GM12878 (cell line): ENCODE results near the gene ZSWIM5. TPM values are rescaled to one million over a fixed set of nuclear protein-coding genes. Genes with fewer than 3 reads are reported as not detected.
"Not testable (repeated sequence)": the region's sequence is repeated elsewhere in the genome, so short reads cannot be mapped to it uniquely, and the experiment has no call there.

Source experiments
- ATAC-seq: fragments of 200-7000 bp; cut with Tn5 transposase; 3 replicates; pipeline ENCODE4 v1.9.1; 2020; ENCODE audit warnings: mild to moderate bottlenecking, moderate library complexity
- BruUV-seq: library from RNA; stranded (reverse); fragments of 400-500 nt; replicated peaks from 2 replicates; lab custom pipeline; 2021; lab: Mats Ljungman, UMichigan
- CTCF ChIA-PET: fragments of 300-600 bp; sonication (Branson Sonifier 250); formaldehyde crosslinking; extraction: SDS; loops from one replicate; lab custom pipeline; 2021; ENCODE audit warnings: inconsistent platforms; lab: Yijun Ruan, JAX
- POLR2A ChIA-PET: fragments of 350-600 bp; formaldehyde crosslinking; extraction: SDS; loops from one replicate; lab custom pipeline; 2021; ENCODE audit warnings: inconsistent platforms; lab: Charles Lee
- RAD21 ChIA-PET: fragments of 300-600 bp; sonication (Branson Sonifier 250); formaldehyde crosslinking; loops from one replicate; lab custom pipeline; 2023; ENCODE audit warnings: antibody characterized with exemption; ENCODE audit not compliant: unreplicated experiment; lab: Charles Lee
- SMC1A ChIA-PET: fragments of 300-600 bp; sonication (Branson Sonifier 250); formaldehyde crosslinking; loops from one replicate; lab custom pipeline; 2023; ENCODE audit not compliant: unreplicated experiment, uncharacterized antibody; lab: Charles Lee
- DNase-seq: peaks from one replicate; pipeline ENCODE4 v3.0.0-alpha.2; 2011; ENCODE audit warnings: low read depth, low spot score
- FAIRE-seq: peaks from 3 replicates; lab custom pipeline; 2011; peaks lifted over from hg19 to GRCh38; lab: Jason Lieb, UNC
- H2AFZ ChIP-seq: 2 replicates; pipeline ENCODE4 v1.6.0; 2011; ENCODE audit warnings: low read depth, low read length, control low read depth; ENCODE audit not compliant: control insufficient read depth
- H3K27ac ChIP-seq: 2 replicates; pipeline ENCODE4 v1.5.1; 2011; ENCODE audit warnings: control low read depth; ENCODE audit not compliant: control insufficient read depth, insufficient read depth
- H3K27me3 ChIP-seq, 2 experiments: replicated peaks in 1 of 2; 2 replicates each; pipeline versions ENCODE4 v1.6.0 to v1.6.1; 2011; ENCODE audit warnings: low read length in 1 of 2; ENCODE audit not compliant: control insufficient read depth in 2 of 2, insufficient read depth in 2 of 2
- H3K36me3 ChIP-seq, 2 experiments: 2 replicates each; pipeline ENCODE4 v1.5.1; 2011; ENCODE audit warnings: low read length in 1 of 2; ENCODE audit not compliant: control insufficient read depth in 2 of 2, insufficient read depth in 2 of 2
- H3K4me1 ChIP-seq: 2 replicates; pipeline ENCODE4 v1.6.1; 2011; ENCODE audit warnings: mild to moderate bottlenecking, low read length, moderate library complexity, mixed read lengths; ENCODE audit not compliant: control insufficient read depth, insufficient read depth
- H3K4me2 ChIP-seq: 2 replicates; pipeline ENCODE4 v1.6.0; 2011; ENCODE audit warnings: control low read depth; ENCODE audit not compliant: control insufficient read depth, insufficient read depth
- H3K4me3 ChIP-seq: fragments of 200-600 bp; sonication (generic); 2 replicates; pipeline ENCODE4 v1.5.1; 2016
- H3K79me2 ChIP-seq: 2 replicates; pipeline ENCODE4 v1.6.0; 2011; ENCODE audit warnings: low read length; ENCODE audit not compliant: control insufficient read depth, insufficient read depth
- H3K9ac ChIP-seq: 2 replicates; pipeline ENCODE4 v1.8.0; 2011; ENCODE audit warnings: low read length, control low read depth, mixed read lengths; ENCODE audit not compliant: control insufficient read depth, insufficient read depth
- H3K9me3 ChIP-seq: replicated peaks from 3 replicates; pipeline ENCODE4 v1.5.1; 2011; ENCODE audit warnings: mild to moderate bottlenecking, low read length; ENCODE audit not compliant: control insufficient read depth, insufficient read depth
- H4K20me1 ChIP-seq: 2 replicates; pipeline ENCODE4 v1.6.0; 2011; ENCODE audit not compliant: control insufficient read depth, insufficient read depth
- ATF7 ChIP-seq: fragments of 450-650 bp; IDR thresholded peaks from 2 replicates; pipeline ENCODE4 v1.6.1; 2016; ENCODE audit warnings: low read depth, mild to moderate bottlenecking
- BHLHE40 ChIP-seq, 2 experiments: fragments of 450-650 bp in 1 of 2; IDR thresholded peaks; 2 replicates each; pipeline ENCODE4 v1.6.1; 2011 to 2017; ENCODE audit warnings: low read depth in 2 of 2, borderline replicate concordance in 1 of 2, improper control_type of control experiment in 1 of 2, low read length in 1 of 2, mild to moderate bottlenecking in 1 of 2
- CEBPZ ChIP-seq: fragments of 150-350 bp; IDR thresholded peaks from 2 replicates; pipeline ENCODE4 v1.6.1; 2016; ENCODE audit warnings: low read depth, low read length
- CREM ChIP-seq: IDR thresholded peaks from 2 replicates; pipeline ENCODE4 v1.6.1; 2014; ENCODE audit warnings: antibody characterized with exemption, low read depth
- ESRRA ChIP-seq: IDR thresholded peaks from 2 replicates; pipeline ENCODE4 v1.6.1; 2012; ENCODE audit warnings: mild to moderate bottlenecking, low read length, improper control_type of control experiment
- IKZF1 ChIP-seq: fragments of 450-650 bp; conservative IDR thresholded peaks from 2 replicates; pipeline ENCODE4 v1.6.1; 2017; ENCODE audit warnings: antibody characterized with exemption, mild to moderate bottlenecking
- IRF3 ChIP-seq: fragments of 450-650 bp; IDR thresholded peaks from 2 replicates; pipeline ENCODE4 v1.6.1; 2014; ENCODE audit warnings: mild to moderate bottlenecking
- MAX ChIP-seq: IDR thresholded peaks from 2 replicates; pipeline ENCODE4 v1.6.1; 2012; ENCODE audit warnings: low read depth, low read length, improper control_type of control experiment
- MTA2 ChIP-seq: fragments of 450-650 bp; IDR thresholded peaks from 2 replicates; pipeline ENCODE4 v1.6.1; 2016; ENCODE audit warnings: low read depth, mild to moderate bottlenecking, moderate library complexity
- NR2F1 ChIP-seq: fragments of 450-650 bp; conservative IDR thresholded peaks from 2 replicates; pipeline ENCODE4 v1.6.1; 2017; ENCODE audit warnings: mild to moderate bottlenecking
- PAX5 ChIP-seq: IDR thresholded peaks from 2 replicates; pipeline ENCODE4 v1.6.1; 2011; ENCODE audit warnings: low read depth, low read length, borderline replicate concordance
- POLR2AphosphoS2 ChIP-seq: IDR thresholded peaks from 2 replicates; pipeline ENCODE4 v1.6.1; 2011; ENCODE audit warnings: low read depth, mild to moderate bottlenecking, low read length, improper control_type of control experiment, moderate library complexity
- SMC3 ChIP-seq: IDR thresholded peaks from 2 replicates; pipeline ENCODE4 v1.6.1; 2011; ENCODE audit warnings: low read length, improper control_type of control experiment, borderline replicate concordance
- SREBF2 ChIP-seq: IDR thresholded peaks from 2 replicates; pipeline ENCODE4 v1.6.1; 2012; ENCODE audit warnings: mild to moderate bottlenecking, low read length
- TCF12 ChIP-seq: IDR thresholded peaks from 2 replicates; pipeline ENCODE4 v1.6.1; 2011; ENCODE audit warnings: low read depth, mild to moderate bottlenecking, low read length
- ZSCAN29 ChIP-seq: fragments of 450-650 bp; IDR thresholded peaks from 2 replicates; pipeline ENCODE4 v1.6.1; 2017; ENCODE audit warnings: mild to moderate bottlenecking, moderate library complexity
- WGBS: methylation state at CpG from one replicate; pipeline ENCODE4 v1.1.6; 2016; ENCODE audit warnings: low lambda C conversion rate; ENCODE audit not compliant: insufficient replicate concordance, insufficient coverage; ENCODE audit errors: missing lambda C conversion rate; 5-methylcytosine and 5-hydroxymethylcytosine counted together
- in situ Hi-C: fragments of 300-500 bp; cut with MboI; formaldehyde crosslinking; loops from 9 replicates; pipeline ENCODE4 v1.14.3; 2018; ENCODE audit warnings: mixed read lengths
- intact Hi-C: fragments of 100-400 bp; cut with micrococcal nuclease; formaldehyde crosslinking; loops from one replicate; pipeline ENCODE4 v1.14.2; 2022; ENCODE audit not compliant: unreplicated experiment
- polyA plus RNA-seq, 11 experiments: library from polyadenylated mRNA; depleted of rRNA in 4 of 11; unstranded in 6 of 11; stranded (reverse) in 5 of 11; fragments of >200 nt; fragmentation: Nextera tagmentation in 4 of 11; fragmentation: Illumina TruSeq in 1 of 11; extraction: Ambion mirVana in 4 of 11; extraction: Trizol in 1 of 11; gene quantifications; 1 replicate in 1 of 11; 2 replicates in 10 of 11; pipeline versions ENCODE4 v1.2.1 to v1.2.3, GENCODE V29; 2011 to 2016; ENCODE audit warnings: inconsistent platforms in 2 of 11, missing spikeins in 2 of 11, low read depth in 1 of 11
- total RNA-seq, 4 experiments: library from RNA; depleted of rRNA in 3 of 4; stranded (reverse); fragments of >200 nt in 3 of 4; fragmentation: Illumina TruSeq in 1 of 4; extraction: Trizol in 1 of 4; gene quantifications; 2 replicates each; pipeline versions ENCODE4 v1.2.1 to v1.2.3, GENCODE V29; 2013 to 2021

ZSWIM5 gene
- total and polyA plus RNA-seq, 10 of the 15 experiments (the other 5 are each of a cell fraction or from before 2014, with no cell fraction given): 0.07 to 0.97 (median 0.34) TPM; not detected in 1

GRCh38 chr1:45225598-45225997 is 19.2 kb upstream of the ZSWIM5 start:
- H2AFZ ChIP-seq: no peak overlapping the region
- 4% methylated on average over 5 of the region's 5 CpGs for WGBS
- ChIA-PET SMC1A (no interaction called here), CTCF (interaction anchor here (0.7 kb wide), 1 partner anchor 899 kb away, joined by 3 read pairs; no protein-coding TSS in a partner anchor), POLR2A (no interaction called here), RAD21 (no interaction called here)
- ATAC-seq (no peak), DNase-seq (no peak), FAIRE-seq (no peak)
- no peak overlapping the region for H3K9ac ChIP-seq
- H3K4me1 ChIP-seq: no peaks in the 10 kb centered on the region
- BruUV-seq: no TSS peak
- no peaks in the 10 kb centered on the region for H3K27me3 ChIP-seq
- H3K9me3 ChIP-seq: no peaks in the 10 kb centered on the region
- H4K20me1 ChIP-seq: no peaks in the 10 kb centered on the region
- no peak overlapping the region for H3K27ac ChIP-seq
- no peak for TF ChIP-seq CREM
- no peak for TF ChIP-seq NR2F1
- TF ChIP-seq ZSCAN29: no peak
- TF ChIP-seq TCF12: no peak
- no peak for TF ChIP-seq SREBF2
- TF ChIP-seq CEBPZ: no peak
- TF ChIP-seq IKZF1: no peak
- TF ChIP-seq PAX5: no peak
- no peak for TF ChIP-seq MAX
- TF ChIP-seq SMC3: no peak
- no peak for TF ChIP-seq ESRRA
- no peak for TF ChIP-seq MTA2
- no peak for TF ChIP-seq BHLHE40 (IDR thresholded peaks at IDR 0.05; ENCODE audit: borderline replicate concordance in 1 of 2, low read depth in 2 of 2, low read length in 1 of 2)
- no peak for TF ChIP-seq ATF7
- TF ChIP-seq POLR2AphosphoS2: no peak
- no peak for TF ChIP-seq IRF3
- in situ Hi-C loops: no loop called here
- intact Hi-C loops: no loop called here
- no peaks in the 10 kb centered on the region for H3K79me2 ChIP-seq
- H3K36me3 ChIP-seq: no peaks in the 10 kb centered on the region
- H3K4me3 ChIP-seq: no peak overlapping the region
- H3K4me2 ChIP-seq: no peak overlapping the region

- H3K4me3 ChIP-seq, H3K9me3 ChIP-seq, H4K20me1 ChIP-seq, DNase-seq, H3K36me3 ChIP-seq, H3K9ac ChIP-seq, ATAC-seq, in situ Hi-C loops, H3K4me1 ChIP-seq, intact Hi-C loops, CTCF ChIA-PET, H3K27ac ChIP-seq, BruUV-seq, FAIRE-seq, H3K4me2 ChIP-seq, RAD21 ChIA-PET, SMC1A ChIA-PET, H2AFZ ChIP-seq, H3K79me2 ChIP-seq, H3K27me3 ChIP-seq: not testable (repeated sequence)
- POLR2A ChIA-PET: interaction anchor here (0.6 kb wide), 1 partner anchor 150 kb away, joined by 5 read pairs; no protein-coding TSS in a partner anchor
- WGBS: 60% methylated on average over 8 of the region's 9 CpGs
These were observed 17.3 kb upstream of the ZSWIM5 start for GRCh38 chr1:45223710-45224109.
